Activated T-helper 17 cell treated with anti-CD3 and anti-CD28 coated beads, Interleukin-2, amount 50 U/mL, for 72 hours (primary cell): ENCODE results near the gene NUP153. TPM values are rescaled to one million over a fixed set of nuclear protein-coding genes. Genes with fewer than 3 reads are reported as not detected.

Source experiments
- ATAC-seq: fragments of 150-1000 bp; cut with Tn5 transposase; replicated peaks from 2 replicates; pipeline ENCODE4 v1.10.0; 2021; ENCODE audit warnings: mild to moderate bottlenecking, moderate library complexity
- H3K27ac Mint-ChIP-seq: one replicate; pipeline ENCODE4 v1.8.0; 2022; ENCODE audit warnings: mixed read lengths
- H3K27me3 Mint-ChIP-seq: one replicate; pipeline ENCODE4 v1.8.0; 2022; ENCODE audit warnings: mixed read lengths
- H3K36me3 Mint-ChIP-seq: one replicate; pipeline ENCODE4 v1.8.0; 2022; ENCODE audit warnings: low read depth, mild to moderate bottlenecking, mixed read lengths
- H3K4me1 Mint-ChIP-seq: one replicate; pipeline ENCODE4 v1.8.0; 2022; ENCODE audit warnings: mixed read lengths
- H3K4me3 Mint-ChIP-seq: one replicate; pipeline ENCODE4 v1.8.0; 2022; ENCODE audit warnings: mild to moderate bottlenecking, mixed read lengths
- H3K9me3 Mint-ChIP-seq: one replicate; pipeline ENCODE4 v1.8.0; 2022; ENCODE audit warnings: mixed read lengths
- total RNA-seq, 2 donors: library from RNA; stranded (reverse); gene quantifications; one replicate each; pipeline ENCODE4 v1.2.3, GENCODE V29; 2022

NUP153 gene
- total RNA-seq, 2 donors from 2014 or later = 79.5 to 83.7 TPM

DNA sequence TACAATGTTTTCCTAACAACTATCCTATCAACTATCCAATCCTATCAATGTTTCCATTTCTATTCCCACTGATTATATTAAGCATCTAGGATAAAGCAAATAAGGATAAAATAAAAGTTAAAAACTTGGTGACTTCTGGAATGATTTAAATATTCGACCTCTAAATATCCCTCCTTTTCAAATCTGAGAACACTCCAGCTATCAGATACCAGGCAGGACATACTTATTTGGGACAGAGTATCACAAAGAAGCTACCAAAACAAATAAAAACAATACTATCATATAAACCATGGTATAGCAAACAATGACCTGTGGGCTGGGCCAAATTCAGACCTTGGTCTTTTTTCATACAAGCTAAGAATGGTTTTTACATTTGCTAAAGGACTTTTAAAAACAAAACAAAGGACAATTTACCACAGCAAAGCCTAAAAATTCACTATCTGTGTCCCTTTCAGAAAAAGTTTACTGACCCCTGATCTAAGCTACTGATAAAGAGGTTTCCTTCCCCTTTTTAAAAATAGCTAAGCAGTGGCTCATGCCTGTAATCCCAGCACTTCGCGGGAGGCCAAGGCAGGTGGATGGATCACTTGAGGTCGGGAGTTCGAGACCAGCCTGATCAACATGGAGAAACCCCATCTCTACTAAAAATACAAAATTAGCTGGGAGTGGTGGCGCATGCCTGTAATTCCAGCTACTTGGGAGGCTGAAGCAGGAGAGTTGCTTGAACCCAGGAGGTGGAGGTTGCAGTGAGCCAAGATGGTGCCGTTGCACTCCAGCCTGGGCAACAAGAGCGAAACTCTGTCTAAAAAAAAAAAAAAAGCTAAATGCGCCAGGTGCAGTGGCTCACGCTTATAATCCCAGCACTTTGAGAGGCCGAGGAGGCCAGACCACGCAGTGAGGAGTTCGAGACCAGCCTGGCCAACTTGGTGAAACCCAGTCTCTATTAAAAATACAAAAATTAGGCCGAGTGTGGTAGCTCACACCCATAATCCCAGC is 6.0 kb downstream of the NUP153 start:
- Mint-ChIP-seq H3K9me3 (no peaks in the 10 kb centered on the region), H3K4me1 (peaks cover 21% of the 10 kb centered on the region), H3K4me3 (peak overlapping the region; percentile 90), H3K27me3 (no peaks in the 10 kb centered on the region), H3K27ac (no peak overlapping the region), H3K36me3 (peaks cover 72% of the 10 kb centered on the region)
- no peak for ATAC-seq

DNA sequence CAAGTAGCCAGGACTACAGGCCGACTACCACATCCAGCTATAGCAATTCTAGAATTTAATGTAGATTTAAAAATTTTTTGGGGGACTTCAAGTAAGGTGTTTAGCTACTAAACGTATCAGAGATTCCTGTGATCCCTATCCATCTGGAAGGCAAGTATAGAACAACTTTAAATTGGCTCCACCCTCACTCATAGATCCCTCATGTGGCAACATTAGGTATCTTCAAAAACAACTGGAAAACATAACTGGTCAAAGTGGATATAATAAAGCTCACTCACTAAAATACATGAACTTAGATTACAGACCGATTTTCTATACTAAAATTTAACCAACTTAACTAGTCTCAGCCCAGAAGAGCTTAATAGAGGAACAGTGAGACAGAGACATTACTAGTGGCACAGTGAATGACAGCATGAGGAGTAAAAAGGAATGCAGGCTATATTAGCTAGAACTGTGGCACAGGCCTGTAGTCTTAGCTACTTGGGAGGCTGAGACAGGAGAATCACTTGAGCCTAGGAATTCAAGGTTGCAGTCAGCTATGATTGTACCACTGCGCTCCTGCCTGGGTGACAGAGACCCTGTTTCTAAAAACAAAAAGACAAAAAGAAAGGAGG is 14.7 kb downstream of the NUP153 start:
- Mint-ChIP-seq H3K36me3 (peaks cover 49% of the 10 kb centered on the region), H3K4me3 (peak overlapping the region; percentile 3), H3K9me3 (no peaks in the 10 kb centered on the region), H3K27ac (peak overlapping the region; percentile 31), H3K4me1 (peaks cover 33% of the 10 kb centered on the region), H3K27me3 (no peaks in the 10 kb centered on the region)
- no peak for ATAC-seq

DNA sequence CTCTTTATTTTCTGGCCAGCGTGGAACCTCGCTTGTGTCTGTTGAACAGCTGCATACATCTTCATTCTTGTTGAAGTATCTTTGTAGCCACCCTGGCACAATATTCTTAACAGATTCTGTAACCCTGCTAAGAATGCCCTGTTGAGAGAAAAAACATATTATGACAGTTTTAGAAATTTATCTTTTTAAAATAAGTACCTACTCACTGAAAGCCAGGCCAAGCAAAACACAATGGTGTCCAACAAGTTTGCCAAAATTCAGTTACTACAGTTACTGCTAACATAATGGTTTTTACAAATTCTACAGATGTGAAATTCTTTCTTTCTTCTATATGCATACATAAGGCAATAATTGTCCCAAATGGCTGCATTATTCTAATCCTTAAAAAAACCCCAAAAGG is 18.2 kb downstream of the NUP153 start:
- Mint-ChIP-seq H3K27ac (no peak overlapping the region), H3K9me3 (no peaks in the 10 kb centered on the region), H3K27me3 (no peaks in the 10 kb centered on the region), H3K36me3 (peaks cover 62% of the 10 kb centered on the region), H3K4me1 (peaks cover 34% of the 10 kb centered on the region), H3K4me3 (no peak overlapping the region)
- ATAC-seq = no peak

DNA sequence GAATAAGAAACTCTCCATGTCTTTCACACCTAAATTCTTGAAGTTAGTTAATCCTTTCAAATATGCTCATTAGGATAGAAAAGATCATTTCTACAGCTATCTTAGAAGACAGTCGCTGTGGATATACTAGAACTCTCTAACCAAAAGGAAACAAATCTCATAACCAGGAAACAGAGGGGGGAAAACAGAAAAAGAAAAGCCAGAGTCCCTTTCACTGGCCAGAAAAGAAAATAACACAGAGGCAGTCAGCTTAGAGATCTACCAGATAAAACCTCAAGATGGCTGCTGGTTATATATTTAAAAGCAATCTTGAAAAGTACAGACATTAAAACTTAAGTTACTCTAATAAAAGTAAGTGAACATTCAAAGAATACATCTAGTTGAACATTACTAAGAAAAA is 19.6 kb downstream of the NUP153 start:
- H3K9me3 Mint-ChIP-seq = no peaks in the 10 kb centered on the region
- H3K4me1 Mint-ChIP-seq = peaks cover 32% of the 10 kb centered on the region
- ATAC-seq = no peak
- no peak overlapping the region for H3K27ac Mint-ChIP-seq
- H3K4me3 Mint-ChIP-seq = no peak overlapping the region
- peaks cover 72% of the 10 kb centered on the region for H3K36me3 Mint-ChIP-seq
- no peaks in the 10 kb centered on the region for H3K27me3 Mint-ChIP-seq

DNA sequence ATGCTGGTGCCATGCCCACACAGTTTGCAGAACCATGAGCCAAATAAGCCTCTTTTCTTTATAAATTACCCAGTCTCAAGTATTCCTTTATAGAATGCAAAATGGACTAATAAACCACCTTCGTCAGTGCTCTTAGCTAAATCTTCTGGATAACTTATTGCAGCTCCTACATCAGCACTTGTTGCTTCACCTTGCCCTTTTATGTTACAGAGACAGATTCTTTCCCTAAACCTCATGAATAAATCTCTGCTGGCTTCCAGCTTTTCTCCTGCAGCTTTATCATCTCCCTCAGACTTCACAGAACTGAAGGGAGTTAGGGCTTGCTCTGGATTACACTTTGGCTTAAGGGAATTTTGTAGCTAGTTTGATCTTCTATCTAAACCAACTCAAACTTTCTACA is 22.6 kb downstream of the NUP153 start:
- peaks cover 47% of the 10 kb centered on the region for H3K4me1 Mint-ChIP-seq
- H3K9me3 Mint-ChIP-seq = no peaks in the 10 kb centered on the region
- H3K27me3 Mint-ChIP-seq = no peaks in the 10 kb centered on the region
- H3K4me3 Mint-ChIP-seq = no peak overlapping the region
- peaks cover 99% of the 10 kb centered on the region for H3K36me3 Mint-ChIP-seq
- H3K27ac Mint-ChIP-seq = no peak overlapping the region
- ATAC-seq = no peak

DNA sequence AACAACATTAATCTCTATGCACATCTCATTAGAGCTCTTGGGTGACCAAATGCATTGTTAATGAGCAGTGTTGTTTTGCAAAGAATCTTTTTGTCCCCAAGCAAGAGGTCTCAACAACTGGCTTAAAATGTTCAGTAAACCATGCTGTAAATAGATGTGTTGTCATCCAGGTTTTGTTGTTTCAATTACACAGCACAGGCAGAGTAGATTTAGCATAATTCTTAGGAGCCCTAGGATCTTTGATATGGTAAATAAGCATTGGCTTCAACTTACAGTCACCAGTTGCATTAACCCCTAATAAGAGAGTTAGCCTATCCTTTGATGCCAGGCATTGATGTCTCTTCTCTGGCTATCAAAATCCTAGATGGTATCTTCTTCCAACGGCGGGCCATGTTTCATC is 23.3 kb downstream of the NUP153 start:
- Mint-ChIP-seq H3K4me1 (peaks cover 50% of the 10 kb centered on the region), H3K9me3 (no peaks in the 10 kb centered on the region), H3K4me3 (no peak overlapping the region), H3K27me3 (no peaks in the 10 kb centered on the region), H3K27ac (no peak overlapping the region), H3K36me3 (peaks cover 99% of the 10 kb centered on the region)
- no peak for ATAC-seq

DNA sequence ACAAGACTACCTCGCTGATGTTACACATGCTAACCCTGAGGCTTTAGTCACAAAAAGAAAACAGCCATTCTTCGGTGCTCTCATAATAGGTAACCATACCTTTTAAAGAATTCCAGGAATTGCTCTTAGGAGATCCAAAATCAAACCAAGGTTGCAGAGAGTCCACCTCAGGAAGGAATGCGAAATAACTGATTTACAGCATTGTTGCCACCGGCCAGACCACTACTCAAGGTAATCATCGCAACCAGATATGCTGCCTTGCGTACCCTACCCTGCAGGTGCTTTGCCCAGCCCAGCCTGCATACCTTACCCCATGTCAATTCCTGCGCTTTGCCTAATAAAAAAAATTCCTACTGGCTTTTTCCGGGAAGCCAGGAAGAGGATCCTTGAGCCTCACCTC is 27.0 kb downstream of the NUP153 start:
- peaks cover 50% of the 10 kb centered on the region for H3K4me1 Mint-ChIP-seq
- no peak for ATAC-seq
- no peak overlapping the region for H3K4me3 Mint-ChIP-seq
- H3K36me3 Mint-ChIP-seq = peaks cover 100% of the 10 kb centered on the region
- no peaks in the 10 kb centered on the region for H3K9me3 Mint-ChIP-seq
- no peak overlapping the region for H3K27ac Mint-ChIP-seq
- H3K27me3 Mint-ChIP-seq = no peaks in the 10 kb centered on the region

DNA sequence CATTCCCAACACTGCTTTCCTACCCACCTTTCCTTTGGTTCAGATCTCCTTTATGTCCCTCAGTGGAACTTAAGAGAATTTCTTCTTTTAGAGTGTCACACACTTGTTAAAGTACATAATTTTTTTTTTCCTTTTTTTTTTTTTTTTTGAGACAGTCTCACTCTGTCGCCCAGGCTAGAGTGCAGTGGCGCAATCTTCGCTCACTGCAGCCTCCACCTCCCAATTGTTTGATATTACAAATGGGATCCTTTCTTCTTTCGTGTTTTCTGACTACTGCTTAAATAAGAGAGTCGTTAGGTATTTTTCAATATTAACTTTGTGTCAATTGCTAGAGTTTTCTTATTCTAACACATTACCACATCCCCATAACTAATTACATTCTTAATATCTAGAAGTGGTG is 29.1 kb downstream of the NUP153 start:
- H3K9me3 Mint-ChIP-seq = no peaks in the 10 kb centered on the region
- H3K36me3 Mint-ChIP-seq = peaks cover 100% of the 10 kb centered on the region

DNA sequence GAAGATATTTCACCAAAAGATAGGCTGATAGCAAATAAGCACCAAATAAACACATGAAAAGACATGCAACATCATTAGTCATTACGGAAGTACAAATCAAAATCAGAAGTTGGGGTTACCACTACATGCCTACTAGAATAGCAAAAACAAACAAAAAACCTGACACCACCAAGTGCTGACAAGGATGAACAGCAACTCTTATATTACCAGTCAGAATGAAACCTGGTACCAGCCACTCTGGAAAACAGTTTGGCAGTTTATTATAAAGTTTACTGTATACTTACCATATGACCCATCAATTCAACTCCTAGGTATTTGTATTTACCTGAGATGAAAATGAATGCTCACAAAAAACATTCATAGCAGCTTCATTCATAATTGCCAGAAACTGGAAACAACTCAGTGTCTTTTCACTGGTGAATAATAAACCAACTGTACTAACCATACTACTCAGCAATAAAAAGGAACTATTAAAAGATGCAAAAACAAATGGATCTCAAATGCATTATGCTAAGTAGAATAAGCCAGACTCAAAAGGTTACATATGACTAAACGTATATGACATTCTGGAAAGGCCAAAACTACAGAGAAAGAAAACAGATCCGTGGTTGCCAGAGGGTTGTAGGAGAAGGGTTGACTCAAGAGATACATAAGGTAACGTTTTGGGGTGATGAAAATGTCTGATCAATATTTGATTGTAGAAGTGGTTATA is 33.0 kb downstream of the NUP153 start:
- Mint-ChIP-seq H3K4me3 (peak overlapping the region; percentile 37), H3K27ac (peak overlapping the region; percentile 90), H3K27me3 (no peaks in the 10 kb centered on the region), H3K36me3 (peaks cover 100% of the 10 kb centered on the region), H3K9me3 (no peaks in the 10 kb centered on the region), H3K4me1 (peaks cover 22% of the 10 kb centered on the region)
- ATAC-seq = peak; percentile 87

More for the DNA sequence above, 29.1 kb downstream of the NUP153 start:
- no peak overlapping the region for H3K4me3 Mint-ChIP-seq
- H3K27ac Mint-ChIP-seq = peak overlapping the region; percentile 74
- peaks cover 44% of the 10 kb centered on the region for H3K4me1 Mint-ChIP-seq
- no peak for ATAC-seq
- H3K27me3 Mint-ChIP-seq = no peaks in the 10 kb centered on the region

DNA sequence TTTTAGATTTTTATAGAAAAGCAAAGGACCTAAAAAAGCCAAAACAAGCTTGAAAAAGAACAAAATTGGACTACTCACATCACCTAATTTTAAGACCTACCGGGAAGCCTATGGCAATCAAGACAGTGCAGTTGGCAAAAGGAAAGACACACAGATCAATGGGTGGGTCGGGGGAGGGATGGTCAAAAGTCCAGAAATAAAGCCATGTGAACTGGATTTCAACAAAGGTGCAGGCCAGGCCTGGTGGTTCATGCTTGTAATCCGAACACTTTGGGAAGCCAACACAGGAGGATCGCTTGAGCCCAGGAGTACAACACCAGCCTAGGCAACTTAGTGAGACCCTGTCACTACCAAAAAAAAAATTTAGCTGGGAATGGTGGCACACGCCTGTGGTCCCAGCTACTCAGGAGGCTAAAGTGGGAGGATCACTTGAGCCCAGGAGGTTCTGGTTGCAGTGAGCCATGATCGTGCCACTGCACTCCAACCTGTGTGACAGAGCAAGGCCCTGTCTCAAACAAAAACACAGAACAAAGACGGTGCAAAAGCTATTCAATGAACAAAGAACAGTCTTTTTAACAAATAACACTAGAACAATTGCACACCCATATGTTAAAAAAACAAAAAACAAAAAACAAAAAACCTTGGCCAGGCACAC is 34.5 kb downstream of the NUP153 start:
- Mint-ChIP-seq H3K4me1 (peaks cover 21% of the 10 kb centered on the region), H3K4me3 (no peak overlapping the region), H3K27me3 (no peaks in the 10 kb centered on the region), H3K36me3 (peaks cover 100% of the 10 kb centered on the region), H3K27ac (no peak overlapping the region), H3K9me3 (no peaks in the 10 kb centered on the region)
- no peak for ATAC-seq

DNA sequence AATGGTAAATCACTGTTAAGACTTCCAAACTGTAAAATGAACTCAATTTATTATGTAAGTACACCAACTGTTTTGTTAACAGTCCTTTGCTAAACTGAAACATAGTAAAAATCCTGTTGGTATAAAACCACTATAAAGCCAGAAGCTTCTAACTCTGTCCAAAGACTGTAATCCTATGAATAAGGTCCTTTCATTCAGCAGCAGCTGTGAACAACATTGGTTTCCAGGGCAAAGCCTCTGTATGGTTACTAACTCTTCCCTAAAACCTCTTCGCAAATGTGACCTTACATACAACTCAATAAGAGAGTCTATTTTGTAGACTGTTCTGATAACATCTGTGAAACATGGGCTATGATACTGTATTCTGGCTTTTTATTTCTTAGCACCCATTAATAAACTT is 40.1 kb downstream of the NUP153 start:
- H3K36me3 Mint-ChIP-seq = peaks cover 100% of the 10 kb centered on the region
- H3K9me3 Mint-ChIP-seq = no peaks in the 10 kb centered on the region
- H3K4me1 Mint-ChIP-seq = peaks cover 20% of the 10 kb centered on the region
- H3K27ac Mint-ChIP-seq = no peak overlapping the region
- no peak for ATAC-seq
- H3K4me3 Mint-ChIP-seq = no peak overlapping the region
- H3K27me3 Mint-ChIP-seq = no peaks in the 10 kb centered on the region

DNA sequence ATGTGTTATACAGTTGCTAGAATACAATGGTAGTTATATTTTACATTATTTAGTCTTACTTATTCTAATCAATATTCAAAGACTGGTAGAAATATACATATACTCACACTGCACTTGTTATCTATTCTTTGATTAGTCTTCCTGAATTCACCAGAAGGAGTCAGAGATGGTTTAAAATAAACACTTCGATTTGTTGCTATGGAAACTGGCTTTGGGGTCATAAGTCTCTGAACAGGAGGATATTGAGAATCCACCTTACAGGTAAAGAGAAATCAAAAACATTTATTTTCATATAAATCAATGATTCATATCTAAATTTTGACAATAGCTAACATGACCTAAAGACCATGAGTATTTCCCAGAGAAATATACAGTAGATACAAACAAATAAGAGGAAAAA is 41.6 kb downstream of the NUP153 start:
- H3K4me3 Mint-ChIP-seq = peak overlapping the region; percentile 3
- H3K9me3 Mint-ChIP-seq = no peaks in the 10 kb centered on the region
- peaks cover 23% of the 10 kb centered on the region for H3K4me1 Mint-ChIP-seq
- ATAC-seq = no peak
- H3K36me3 Mint-ChIP-seq = peaks cover 100% of the 10 kb centered on the region
- H3K27me3 Mint-ChIP-seq = no peaks in the 10 kb centered on the region
- H3K27ac Mint-ChIP-seq = no peak overlapping the region

DNA sequence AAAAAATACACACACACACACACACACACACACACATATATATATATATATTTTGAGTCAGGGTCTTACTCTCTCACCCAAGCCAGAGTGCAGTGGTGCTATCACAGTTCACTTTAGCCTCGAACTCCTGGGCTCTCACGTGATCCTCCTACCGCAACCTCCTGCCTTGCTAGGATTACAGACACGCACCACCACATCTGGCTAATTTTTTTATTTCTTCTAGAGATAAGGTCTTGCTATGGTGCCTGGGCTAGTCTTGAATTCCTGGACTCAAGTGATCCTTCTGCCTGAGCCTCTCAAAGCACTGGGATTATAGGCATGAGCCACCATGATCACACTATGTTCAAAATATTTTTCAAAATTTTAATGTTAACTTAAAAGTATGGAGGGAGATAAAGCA is 43.5 kb downstream of the NUP153 start:
- Mint-ChIP-seq H3K27ac (no peak overlapping the region), H3K4me3 (no peak overlapping the region), H3K4me1 (peaks cover 23% of the 10 kb centered on the region), H3K36me3 (peaks cover 100% of the 10 kb centered on the region), H3K27me3 (no peaks in the 10 kb centered on the region), H3K9me3 (no peaks in the 10 kb centered on the region)
- ATAC-seq = no peak

DNA sequence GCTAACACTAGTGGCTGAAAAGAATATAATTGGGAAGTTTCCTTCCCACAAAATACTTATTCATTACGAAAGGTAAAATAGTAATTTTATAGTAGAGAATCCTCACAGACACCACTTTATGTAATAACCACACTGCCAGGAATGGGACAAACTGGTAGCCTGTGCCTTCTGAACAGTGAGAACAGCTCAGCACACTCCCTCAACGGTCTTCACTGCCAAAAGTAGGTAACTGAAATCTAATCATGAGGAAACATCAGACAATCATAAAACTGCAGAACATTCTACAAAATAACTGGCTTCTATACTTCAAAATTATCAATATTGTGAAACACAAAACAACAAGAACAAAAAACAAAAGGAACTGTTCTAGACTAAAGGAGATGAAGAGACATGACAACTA is 44.1 kb downstream of the NUP153 start:
- ATAC-seq = no peak
- no peak overlapping the region for H3K4me3 Mint-ChIP-seq
- peaks cover 23% of the 10 kb centered on the region for H3K4me1 Mint-ChIP-seq
- H3K36me3 Mint-ChIP-seq = peaks cover 100% of the 10 kb centered on the region
- no peak overlapping the region for H3K27ac Mint-ChIP-seq
- H3K27me3 Mint-ChIP-seq = no peaks in the 10 kb centered on the region
- no peaks in the 10 kb centered on the region for H3K9me3 Mint-ChIP-seq
